Cardiac septum (tissue), 1 donor: ENCODE measurements around the gene ENAH. TPM values are rescaled to one million over a fixed set of nuclear protein-coding genes. Genes with fewer than 3 reads are reported as not detected.

Experiments
- DNase-seq: peaks from one replicate; pipeline ENCODE4 v3.0.0-alpha.2; 2020; ENCODE audit warnings: low spot score
- intact Hi-C: fragments of 100-400 bp; cut with DNase I; formaldehyde crosslinking; loops from one replicate; pipeline ENCODE4 v1.14.0; 2022
- total RNA-seq: library from RNA; stranded (reverse); fragmentation: NEBNext Ultra II Directional; extraction: Animal tissue kit (Norgen Biotek cat#: 25700); gene quantifications from one replicate; pipeline ENCODE4 v1.2.1, GENCODE V29; 2021
- donor health status: DM: no; HTN: no; CAD: no.

The ENAH gene
- total RNA-seq, 1 donor from 2014 or later: 195 TPM

- intact Hi-C loops: no loop called here
- DNase-seq: no peak
Observed at GRCh38 chr1:225543350-225543749, 109.6 kb downstream of the ENAH start.

- no peak for DNase-seq
- intact Hi-C loops: no loop called here
Observed at GRCh38 chr1:225541383-225541782, 111.5 kb downstream of the ENAH start.

- DNase-seq: no peak
- intact Hi-C loops: no loop called here
Observed at GRCh38 chr1:225539575-225539974, 113.3 kb downstream of the ENAH start.

- no peak for DNase-seq
- intact Hi-C loops: no loop called here
Observed at GRCh38 chr1:225539069-225539468, 113.9 kb downstream of the ENAH start.

GRCh38 chr1:225537554-225538251, 115.2 kb downstream of the ENAH start:
- intact Hi-C loops: no loop called here
- DNase-seq: no peak

- DNase-seq: no peak
Observed at GRCh38 chr1:225535280-225535679, 117.6 kb downstream of the ENAH start.

GRCh38 chr1:225534772-225535171, 118.2 kb downstream of the ENAH start:
- intact Hi-C loops: no loop called here
- no peak for DNase-seq

More at GRCh38 chr1:225535280-225535679, 117.6 kb downstream of the ENAH start:
- intact Hi-C loops: no loop called here

GRCh38 chr1:225534135-225534534, 118.8 kb downstream of the ENAH start:
- intact Hi-C loops: no loop called here
- DNase-seq: no peak

- DNase-seq: no peak
Observed at GRCh38 chr1:225533238-225533637, 119.7 kb downstream of the ENAH start.

GRCh38 chr1:225532240-225532944, 120.5 kb downstream of the ENAH start:
- intact Hi-C loops: no loop called here
- no peak for DNase-seq

More at GRCh38 chr1:225533238-225533637, 119.7 kb downstream of the ENAH start:
- intact Hi-C loops: no loop called here

GRCh38 chr1:225529726-225530125, 123.2 kb downstream of the ENAH start:
- intact Hi-C loops: no loop called here
- no peak for DNase-seq

- DNase-seq: no peak
- intact Hi-C loops: no loop called here
Observed at GRCh38 chr1:225527575-225527974, 125.3 kb downstream of the ENAH start.

- intact Hi-C loops: no loop called here
- no peak for DNase-seq
Observed at GRCh38 chr1:225526878-225527277, 126.0 kb downstream of the ENAH start.

- no peak for DNase-seq
Observed at GRCh38 chr1:225525377-225525776, 127.5 kb downstream of the ENAH start.

GRCh38 chr1:225524570-225524969, 128.4 kb downstream of the ENAH start:
- intact Hi-C loops: no loop called here
- no peak for DNase-seq

More at GRCh38 chr1:225525377-225525776, 127.5 kb downstream of the ENAH start:
- intact Hi-C loops: no loop called here

- intact Hi-C loops: no loop called here
Observed at GRCh38 chr1:225523263-225523950, 129.5 kb downstream of the ENAH start.

GRCh38 chr1:225522588-225523262, 130.2 kb downstream of the ENAH start:
- no peak for DNase-seq
- intact Hi-C loops: no loop called here

More at GRCh38 chr1:225523263-225523950, 129.5 kb downstream of the ENAH start:
- DNase-seq: no peak

GRCh38 chr1:225520587-225521227, 132.2 kb downstream of the ENAH start:
- no peak for DNase-seq
- intact Hi-C loops: no loop called here

GRCh38 chr1:225519166-225519863, 133.6 kb downstream of the ENAH start:
- intact Hi-C loops: no loop called here
- no peak for DNase-seq
